ENCODE results near the gene CIC. TPM values are rescaled to one million over a fixed set of nuclear protein-coding genes. Genes with fewer than 3 reads are reported as not detected.

Gene CIC
- total and polyA plus RNA-seq, 2 of the 13 experiments (the other 11 are each of a cell fraction or from before 2014, with no cell fraction given) = 5.9 to 8.0 TPM

DNA sequence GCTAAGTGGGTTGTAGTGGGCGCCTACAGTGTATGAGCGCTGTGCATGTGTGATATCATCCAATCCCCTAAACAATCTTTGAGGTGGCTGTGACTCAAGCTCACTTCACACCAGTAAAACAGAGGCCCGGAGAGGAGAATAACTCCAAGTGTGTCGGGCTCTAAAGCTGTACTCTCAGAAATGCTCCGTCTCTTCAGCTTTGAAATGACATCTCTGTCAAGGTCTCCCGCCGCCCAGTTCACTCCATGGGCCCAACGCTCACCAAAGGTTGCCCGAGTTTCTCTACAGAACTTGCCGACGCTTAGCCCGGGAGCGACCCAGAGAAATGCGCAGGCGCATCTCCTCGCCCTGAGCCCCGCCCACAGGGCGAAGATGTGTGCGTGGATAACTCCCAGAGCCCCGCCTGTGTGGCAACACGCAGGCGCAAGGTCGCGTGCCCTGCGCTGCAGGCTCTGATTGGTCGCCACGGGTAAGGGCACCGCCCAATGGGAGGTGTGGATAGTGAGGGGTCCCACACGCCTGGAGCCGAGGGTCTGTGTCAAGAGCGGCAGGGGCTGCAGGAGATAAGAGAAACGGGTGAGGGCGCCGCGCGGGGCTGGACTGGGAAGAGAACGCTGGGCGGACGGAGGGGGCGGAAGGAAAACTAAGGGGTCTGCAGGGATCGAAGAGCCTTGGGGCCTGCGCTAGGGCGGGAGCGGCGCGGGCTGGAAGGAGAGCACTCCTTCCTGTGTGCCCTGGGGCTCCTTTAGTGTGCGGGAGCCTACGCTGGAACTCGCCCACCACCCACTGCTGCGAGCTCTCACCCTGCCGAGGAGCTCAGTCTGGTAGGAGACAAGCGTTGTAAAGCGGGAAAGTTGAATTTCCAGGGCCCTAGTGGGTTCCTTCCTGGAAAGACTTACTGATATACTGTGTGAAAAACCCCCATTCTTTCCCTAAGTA is 49.0 kb upstream of the CIC start, which contains the start of gene ZNF526 (continued):
- peak; percentile 76 for TF ChIP-seq CREM (IDR thresholded peaks at IDR 0.05)
- TF ChIP-seq CREM (CRISPR knock-in tag; IDR thresholded peaks at IDR 0.05) = no peak
- no peak for TF ChIP-seq KDM6A (CRISPR knock-in tag; IDR thresholded peaks at IDR 0.05; ENCODE audit: low read depth)
- 0 out of 2 replicates have a peak, but pooled peaks have one; percentile 33 for TF ChIP-seq RNF2 (conservative IDR thresholded peaks at IDR 0.05; ENCODE audit: low read depth)
- TF ChIP-seq MXI1 (IDR thresholded peaks at IDR 0.05; ENCODE audit: borderline replicate concordance, low read depth, low read length) = peak; percentile 90; the same call in 2 of the 3 replicates
- TF ChIP-seq ZNF12 (CRISPR knock-in tag; IDR thresholded peaks at IDR 0.05) = no peak
- TF ChIP-seq KAT7 (CRISPR knock-in tag; IDR thresholded peaks at IDR 0.05; ENCODE audit: borderline replicate concordance) = peak; percentile 94
- no peak for TF ChIP-seq ZNF552 (CRISPR knock-in tag; IDR thresholded peaks at IDR 0.05; ENCODE audit: borderline replicate concordance)
- TF ChIP-seq, protein P1, sequence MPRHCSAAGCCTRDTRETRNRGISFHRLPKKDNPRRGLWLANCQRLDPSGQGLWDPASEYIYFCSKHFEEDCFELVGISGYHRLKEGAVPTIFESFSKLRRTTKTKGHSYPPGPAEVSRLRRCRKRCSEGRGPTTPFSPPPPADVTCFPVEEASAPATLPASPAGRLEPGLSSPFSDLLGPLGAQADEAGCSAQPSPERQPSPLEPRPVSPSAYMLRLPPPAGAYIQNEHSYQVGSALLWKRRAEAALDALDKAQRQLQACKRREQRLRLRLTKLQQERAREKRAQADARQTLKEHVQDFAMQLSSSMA (CRISPR knock-in tag; IDR thresholded peaks at IDR 0.05) = peak; percentile 86
- peak; percentile 19; the same call in 1 of the 2 replicates for TF ChIP-seq NR2C2 (CRISPR knock-in tag; IDR thresholded peaks at IDR 0.05; ENCODE audit: borderline replicate concordance)
- TF ChIP-seq ZNF816 (CRISPR knock-in tag; IDR thresholded peaks at IDR 0.05; ENCODE audit: borderline replicate concordance) = peak; percentile 91
- TF ChIP-seq ZMYM2 (CRISPR knock-in tag; IDR thresholded peaks at IDR 0.05) = no peak
- 0 out of 2 replicates have a peak, but pooled peaks have one; percentile 40 for TF ChIP-seq ZNF850 (CRISPR knock-in tag; conservative IDR thresholded peaks at IDR 0.05)
- TF ChIP-seq, protein P2, sequence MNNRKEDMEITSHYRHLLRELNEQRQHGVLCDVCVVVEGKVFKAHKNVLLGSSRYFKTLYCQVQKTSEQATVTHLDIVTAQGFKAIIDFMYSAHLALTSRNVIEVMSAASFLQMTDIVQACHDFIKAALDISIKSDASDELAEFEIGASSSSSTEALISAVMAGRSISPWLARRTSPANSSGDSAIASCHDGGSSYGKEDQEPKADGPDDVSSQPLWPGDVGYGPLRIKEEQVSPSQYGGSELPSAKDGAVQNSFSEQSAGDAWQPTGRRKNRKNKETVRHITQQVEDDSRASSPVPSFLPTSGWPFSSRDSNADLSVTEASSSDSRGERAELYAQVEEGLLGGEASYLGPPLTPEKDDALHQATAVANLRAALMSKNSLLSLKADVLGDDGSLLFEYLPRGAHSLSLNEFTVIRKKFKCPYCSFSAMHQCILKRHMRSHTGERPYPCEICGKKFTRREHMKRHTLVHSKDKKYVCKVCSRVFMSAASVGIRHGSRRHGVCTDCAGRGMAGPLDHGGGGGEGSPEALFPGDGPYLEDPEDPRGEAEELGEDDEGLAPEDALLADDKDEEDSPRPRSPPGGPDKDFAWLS (CRISPR knock-in tag; IDR thresholded peaks at IDR 0.05; ENCODE audit: borderline replicate concordance) = no peak
- TF ChIP-seq, protein P3, sequence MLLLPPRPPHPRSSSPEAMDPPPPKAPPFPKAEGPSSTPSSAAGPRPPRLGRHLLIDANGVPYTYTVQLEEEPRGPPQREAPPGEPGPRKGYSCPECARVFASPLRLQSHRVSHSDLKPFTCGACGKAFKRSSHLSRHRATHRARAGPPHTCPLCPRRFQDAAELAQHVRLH (CRISPR knock-in tag; IDR thresholded peaks at IDR 0.05; ENCODE audit: borderline replicate concordance, low read depth) = peak; percentile 57; the same call in 1 of the 2 replicates
- TF ChIP-seq, protein P4, sequence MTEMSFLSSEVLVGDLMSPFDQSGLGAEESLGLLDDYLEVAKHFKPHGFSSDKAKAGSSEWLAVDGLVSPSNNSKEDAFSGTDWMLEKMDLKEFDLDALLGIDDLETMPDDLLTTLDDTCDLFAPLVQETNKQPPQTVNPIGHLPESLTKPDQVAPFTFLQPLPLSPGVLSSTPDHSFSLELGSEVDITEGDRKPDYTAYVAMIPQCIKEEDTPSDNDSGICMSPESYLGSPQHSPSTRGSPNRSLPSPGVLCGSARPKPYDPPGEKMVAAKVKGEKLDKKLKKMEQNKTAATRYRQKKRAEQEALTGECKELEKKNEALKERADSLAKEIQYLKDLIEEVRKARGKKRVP (CRISPR knock-in tag; IDR thresholded peaks at IDR 0.05) = peak in 1 of 2 experiments; percentile 52; a peak in 2 of 4 replicates
- peak; percentile 46 for TF ChIP-seq RAD21 (CRISPR knock-in tag; IDR thresholded peaks at IDR 0.05)
- TF ChIP-seq, protein P5, sequence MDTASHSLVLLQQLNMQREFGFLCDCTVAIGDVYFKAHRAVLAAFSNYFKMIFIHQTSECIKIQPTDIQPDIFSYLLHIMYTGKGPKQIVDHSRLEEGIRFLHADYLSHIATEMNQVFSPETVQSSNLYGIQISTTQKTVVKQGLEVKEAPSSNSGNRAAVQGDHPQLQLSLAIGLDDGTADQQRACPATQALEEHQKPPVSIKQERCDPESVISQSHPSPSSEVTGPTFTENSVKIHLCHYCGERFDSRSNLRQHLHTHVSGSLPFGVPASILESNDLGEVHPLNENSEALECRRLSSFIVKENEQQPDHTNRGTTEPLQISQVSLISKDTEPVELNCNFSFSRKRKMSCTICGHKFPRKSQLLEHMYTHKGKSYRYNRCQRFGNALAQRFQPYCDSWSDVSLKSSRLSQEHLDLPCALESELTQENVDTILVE (CRISPR knock-in tag; IDR thresholded peaks at IDR 0.05) = peak; percentile 86
- TF ChIP-seq ZNF432 (CRISPR knock-in tag; IDR thresholded peaks at IDR 0.05; ENCODE audit: borderline replicate concordance) = no peak
- TF ChIP-seq ETV5 (CRISPR knock-in tag; IDR thresholded peaks at IDR 0.05; ENCODE audit: borderline replicate concordance) = peak; percentile 43; the same call in 1 of the 2 replicates
- TF ChIP-seq, protein P6, sequence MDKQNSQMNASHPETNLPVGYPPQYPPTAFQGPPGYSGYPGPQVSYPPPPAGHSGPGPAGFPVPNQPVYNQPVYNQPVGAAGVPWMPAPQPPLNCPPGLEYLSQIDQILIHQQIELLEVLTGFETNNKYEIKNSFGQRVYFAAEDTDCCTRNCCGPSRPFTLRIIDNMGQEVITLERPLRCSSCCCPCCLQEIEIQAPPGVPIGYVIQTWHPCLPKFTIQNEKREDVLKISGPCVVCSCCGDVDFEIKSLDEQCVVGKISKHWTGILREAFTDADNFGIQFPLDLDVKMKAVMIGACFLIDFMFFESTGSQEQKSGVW (CRISPR knock-in tag; IDR thresholded peaks at IDR 0.05; ENCODE audit: borderline replicate concordance) = no peak
